Measurements from ENCODE around the gene ADGRV1. TPM values are rescaled to one million over a fixed set of nuclear protein-coding genes. Genes with fewer than 3 reads are reported as not detected.
A peak's percentile ranks its signal among the peaks of the same experiment; 100 is the strongest.

ADGRV1 gene
- total and polyA plus RNA-seq, 8 donors, result 12.5 to 36.4 (median 16.9) TPM

- ATAC-seq (no peak), DNase-seq (no peak)
- intact Hi-C loops (cut with DNase I), result no loop called here
- TF ChIP-seq CTCF (IDR thresholded peaks at IDR 0.05), result no peak
- no peaks in the 10 kb centered on the region for H3K27me3 ChIP-seq
- H3K4me1 ChIP-seq, result no peaks in the 10 kb centered on the region
- no peaks in the 10 kb centered on the region for H3K9me3 ChIP-seq
- no peak overlapping the region for H3K4me3 ChIP-seq
- no peak overlapping the region for H3K27ac ChIP-seq
- no peaks in the 10 kb centered on the region for H3K36me3 ChIP-seq
Observed at GRCh38 chr5:91065496-91065895, 506.9 kb downstream of the ADGRV1 start.

GRCh38 chr5:91069364-91069763, 510.8 kb downstream of the ADGRV1 start:
- H3K4me3 ChIP-seq, result no peak overlapping the region
- no peak for ATAC-seq
- no peak for TF ChIP-seq CTCF (IDR thresholded peaks at IDR 0.05)
- no peaks in the 10 kb centered on the region for H3K36me3 ChIP-seq
- H3K4me1 ChIP-seq, result no peaks in the 10 kb centered on the region
- no peaks in the 10 kb centered on the region for H3K9me3 ChIP-seq
- DNase-seq, result no peak
- H3K27me3 ChIP-seq, result no peaks in the 10 kb centered on the region
- H3K27ac ChIP-seq, result no peak overlapping the region
- intact Hi-C loops (cut with DNase I), result no loop called here

- Histone ChIP-seq H3K4me1 (peaks cover 0 to 9% of the 10 kb centered on the region in 2 donors), H3K36me3 (no peaks in the 10 kb centered on the region), H3K27me3 (no peaks in the 10 kb centered on the region), H3K4me3 (no peak overlapping the region), H3K27ac (no peak overlapping the region), H3K9me3 (no peaks in the 10 kb centered on the region)
- DNase-seq (no peak), ATAC-seq (no peak)
- intact Hi-C loops (cut with DNase I), result no loop called here
- no peak for TF ChIP-seq CTCF (IDR thresholded peaks at IDR 0.05)
Observed at GRCh38 chr5:91070761-91071550, 512.4 kb downstream of the ADGRV1 start.

- TF ChIP-seq CTCF (IDR thresholded peaks at IDR 0.05), result no peak
- Histone ChIP-seq H3K4me1 (peaks cover 0 to 9% of the 10 kb centered on the region in 2 donors), H3K9me3 (no peaks in the 10 kb centered on the region), H3K27ac (no peak overlapping the region), H3K27me3 (no peaks in the 10 kb centered on the region), H3K36me3 (no peaks in the 10 kb centered on the region), H3K4me3 (no peak overlapping the region)
- DNase-seq (peak in 1 of 4 donors; percentile 43), ATAC-seq (peak; percentile 42)
- intact Hi-C loops (cut with DNase I), result no loop called here
Observed at GRCh38 chr5:91072881-91073280, 514.3 kb downstream of the ADGRV1 start.

GRCh38 chr5:91074615-91075014, 516.0 kb downstream of the ADGRV1 start:
- Histone ChIP-seq H3K9me3 (no peaks in the 10 kb centered on the region), H3K4me1 (peaks cover 0 to 9% of the 10 kb centered on the region in 2 donors), H3K36me3 (no peaks in the 10 kb centered on the region), H3K4me3 (no peak overlapping the region), H3K27me3 (no peaks in the 10 kb centered on the region), H3K27ac (peak overlapping the region in 1 of 2 donors; percentile 55)
- DNase-seq (no peak), ATAC-seq (peak; percentile 78)
- intact Hi-C loops (cut with DNase I), result no loop called here
- TF ChIP-seq CTCF (IDR thresholded peaks at IDR 0.05), result peak in 1 of 2 donors; percentile 32
